GM21526 (cell line): ENCODE data around the gene ELK4.

ENCODE experiments used
- ATAC-seq: cut with Tn5 transposase; IDR thresholded peaks from one replicate; pipeline ENCODE4 v1.9.1; 2021; ENCODE audit warnings: moderate library complexity; ENCODE audit not compliant: unreplicated experiment, low FRiP score

The ELK4 gene

DNA sequence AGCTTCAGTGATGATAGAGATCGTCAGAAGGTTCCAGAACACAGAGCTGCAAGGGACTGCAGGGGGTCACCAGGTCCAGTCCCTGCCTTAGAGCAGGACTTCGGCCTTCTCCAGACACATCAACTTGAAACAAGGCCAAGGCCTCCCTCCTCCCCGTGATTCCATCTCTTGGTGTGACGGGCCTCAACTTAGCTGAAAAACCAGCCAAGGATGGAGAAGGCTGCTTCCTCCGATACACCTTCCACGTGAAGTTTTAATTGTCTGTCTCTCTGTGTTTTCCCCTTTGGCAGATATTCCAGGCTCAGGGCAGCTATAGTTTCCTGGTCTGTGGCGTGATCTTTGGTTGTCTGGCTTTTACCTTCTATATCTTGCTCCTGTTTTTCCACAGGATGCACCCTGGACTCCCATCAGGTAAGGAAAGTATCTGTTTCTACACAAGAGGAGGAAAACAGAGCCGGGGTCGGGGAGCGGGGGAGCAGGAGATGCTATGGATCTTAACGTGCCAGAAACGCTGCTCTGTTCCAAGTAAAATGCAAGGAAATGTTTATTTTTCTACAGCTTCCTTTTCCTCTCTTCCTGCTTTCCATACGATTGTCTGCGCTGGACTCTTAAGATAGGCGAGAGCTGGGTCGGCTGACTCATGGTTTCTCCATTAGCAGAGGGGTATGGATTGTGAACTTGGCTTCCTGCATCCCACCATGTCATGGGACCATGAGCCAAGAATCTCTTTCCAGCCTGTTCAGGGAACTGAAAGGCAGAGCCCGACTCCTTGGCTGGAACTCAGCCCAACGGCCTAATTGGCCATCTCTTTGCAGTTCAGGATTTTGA lies 32.8 kb downstream of the ELK4 start:
- no peak for ATAC-seq

GRCh38 chr1:205597691-205598314 lies 34.0 kb downstream of the ELK4 start:
- ATAC-seq = no peak

DNA sequence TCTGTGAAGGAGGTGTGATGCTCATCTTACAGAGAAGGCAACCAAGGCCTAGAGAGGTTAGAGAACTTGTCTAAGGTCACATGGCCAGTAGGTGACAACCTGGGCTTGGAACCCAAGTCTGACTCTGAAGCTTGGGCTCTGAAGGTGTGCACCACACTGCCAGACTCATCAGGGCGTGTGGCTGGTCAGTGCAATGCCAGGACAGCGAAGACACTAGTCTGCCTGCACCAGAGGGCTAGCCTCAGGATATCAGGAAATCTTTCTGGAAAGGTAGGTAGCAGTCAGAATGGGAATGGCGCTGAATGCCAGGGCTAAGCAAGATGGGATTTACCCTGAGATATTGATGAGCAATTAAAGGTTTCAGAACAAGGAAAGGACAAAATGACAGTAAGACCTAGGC lies 34.9 kb downstream of the ELK4 start:
- ATAC-seq = no peak

DNA sequence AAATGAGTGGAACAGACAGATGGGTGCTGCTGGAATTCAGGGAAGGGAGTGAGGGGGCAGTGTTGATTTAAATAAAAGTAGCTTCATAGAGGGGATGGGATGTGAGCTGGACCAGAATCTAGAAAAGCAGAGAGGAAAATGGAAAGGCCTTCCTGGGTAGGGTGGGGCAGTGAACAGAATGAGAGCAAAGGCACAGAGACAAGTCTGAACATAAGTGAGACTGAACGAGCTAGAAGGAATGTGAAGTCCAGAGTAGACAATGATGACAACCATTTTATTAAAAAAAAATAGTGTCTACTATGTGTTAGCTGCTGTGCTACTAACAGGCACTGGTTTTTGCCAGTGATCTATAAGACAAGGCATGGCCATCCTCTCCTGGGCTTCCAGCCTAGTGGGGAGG lies 36.0 kb downstream of the ELK4 start:
- no peak for ATAC-seq

GRCh38 chr1:205595435-205595834 lies 36.4 kb downstream of the ELK4 start:
- ATAC-seq = no peak

DNA sequence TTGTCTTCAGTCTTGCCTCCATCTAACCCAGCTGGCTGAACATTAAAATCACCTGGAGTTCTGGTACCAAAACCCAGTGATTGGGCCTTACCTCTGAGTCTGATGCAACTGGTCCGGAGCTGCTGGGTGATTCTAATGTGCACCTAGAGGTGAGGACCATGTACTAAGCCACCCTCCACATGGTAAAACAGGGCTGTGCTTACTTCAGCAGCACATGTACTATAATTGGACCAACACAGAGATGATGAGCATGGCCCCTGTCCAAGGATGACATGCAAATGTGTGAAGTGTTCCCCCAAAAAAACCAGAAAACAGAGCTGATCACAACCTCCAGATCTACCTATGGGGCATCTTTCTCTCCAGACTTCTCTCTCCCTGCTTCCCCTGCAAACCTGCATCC lies 37.0 kb downstream of the ELK4 start:
- no peak for ATAC-seq

- no peak for ATAC-seq
Observed at GRCh38 chr1:205593967-205594366, 37.8 kb downstream of the ELK4 start.

DNA sequence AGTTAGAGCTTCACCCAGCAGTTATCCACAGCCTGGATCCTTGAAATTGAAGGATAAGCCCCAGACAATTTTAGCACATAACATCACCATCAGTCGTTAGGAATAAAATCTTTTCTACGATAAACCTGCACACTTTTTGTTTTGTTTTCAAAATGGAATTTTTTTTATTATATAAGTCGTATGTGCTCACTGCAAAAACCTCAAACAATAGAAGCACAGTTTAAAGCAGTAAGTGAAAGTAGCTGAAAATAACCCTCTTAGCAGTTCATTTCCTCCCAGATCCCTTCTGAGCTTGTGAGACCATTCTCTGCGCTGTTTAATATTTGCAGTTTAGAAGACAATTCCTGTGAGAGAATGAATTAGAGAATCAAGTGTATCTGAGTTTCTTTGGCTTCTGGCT lies 38.3 kb downstream of the ELK4 start:
- ATAC-seq = no peak

DNA sequence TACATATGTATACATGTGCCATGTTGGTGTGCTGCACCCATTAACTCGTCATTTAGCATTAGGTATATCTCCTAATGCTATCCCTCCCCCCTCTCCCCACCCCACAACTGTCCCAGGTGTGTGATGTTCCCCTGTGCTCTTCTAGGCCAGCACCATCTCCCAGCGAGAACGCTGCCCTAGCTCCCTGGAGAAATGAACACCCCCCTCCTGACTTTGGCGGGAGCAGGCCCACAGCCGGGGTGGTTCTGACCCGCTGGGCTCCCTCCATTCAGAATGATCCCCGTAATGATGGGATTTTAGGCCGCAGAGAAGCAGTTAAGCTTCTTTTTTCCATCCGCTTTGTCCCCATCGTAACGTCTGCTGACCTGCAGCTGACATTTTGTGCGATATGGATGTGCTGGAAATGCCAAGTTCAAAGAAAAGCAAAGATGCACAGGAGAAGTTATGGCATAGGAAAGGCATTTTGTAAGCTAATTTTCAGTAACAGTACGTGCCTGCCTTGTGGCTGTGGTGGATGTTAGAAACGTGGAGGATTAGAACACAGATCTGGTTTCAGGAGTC lies 39.3 kb downstream of the ELK4 start:
- no peak for ATAC-seq

GRCh38 chr1:205591522-205592351 lies 40.1 kb downstream of the ELK4 start:
- ATAC-seq = peak; percentile 45

- ATAC-seq = no peak
Observed at GRCh38 chr1:205590777-205591513, 40.9 kb downstream of the ELK4 start.

DNA sequence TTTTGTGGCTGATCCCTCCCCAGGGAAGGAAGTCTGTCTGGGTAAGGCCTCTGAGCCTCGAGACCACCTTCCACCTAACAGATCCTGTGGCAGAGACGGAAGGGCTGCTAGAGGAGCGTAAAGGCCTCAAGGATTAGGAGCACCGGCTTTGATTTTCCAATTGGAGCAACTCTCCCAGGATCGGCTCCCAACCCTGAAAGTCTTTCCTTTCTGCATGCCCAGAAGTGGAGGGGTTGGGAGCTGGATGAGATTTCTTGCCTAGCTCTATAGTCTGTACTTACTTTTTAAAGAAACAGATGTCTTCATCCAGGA lies 41.4 kb downstream of the ELK4 start:
- no peak for ATAC-seq

GRCh38 chr1:205589618-205590456 lies 42.0 kb downstream of the ELK4 start:
- ATAC-seq = no peak

DNA sequence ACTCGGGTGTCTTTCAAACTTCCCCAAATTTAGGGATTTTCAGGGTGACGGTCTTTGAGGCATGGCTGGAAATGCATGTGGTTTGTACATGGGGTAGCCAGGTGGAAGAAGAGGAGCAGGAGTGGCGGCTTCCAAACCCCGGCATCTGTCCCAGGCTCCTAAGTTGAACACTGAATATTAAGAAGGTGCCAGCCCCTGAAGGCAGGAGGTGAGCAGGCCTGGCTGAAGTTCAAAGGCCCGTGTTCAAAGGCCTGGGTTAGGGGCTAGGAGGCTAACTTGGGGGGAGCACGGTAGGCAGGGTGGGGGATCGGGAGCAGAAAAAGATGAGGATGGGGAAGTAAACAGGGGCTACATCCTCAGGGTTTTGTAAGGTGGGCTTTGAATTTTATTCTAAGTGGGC lies 42.8 kb downstream of the ELK4 start:
- no peak for ATAC-seq

DNA sequence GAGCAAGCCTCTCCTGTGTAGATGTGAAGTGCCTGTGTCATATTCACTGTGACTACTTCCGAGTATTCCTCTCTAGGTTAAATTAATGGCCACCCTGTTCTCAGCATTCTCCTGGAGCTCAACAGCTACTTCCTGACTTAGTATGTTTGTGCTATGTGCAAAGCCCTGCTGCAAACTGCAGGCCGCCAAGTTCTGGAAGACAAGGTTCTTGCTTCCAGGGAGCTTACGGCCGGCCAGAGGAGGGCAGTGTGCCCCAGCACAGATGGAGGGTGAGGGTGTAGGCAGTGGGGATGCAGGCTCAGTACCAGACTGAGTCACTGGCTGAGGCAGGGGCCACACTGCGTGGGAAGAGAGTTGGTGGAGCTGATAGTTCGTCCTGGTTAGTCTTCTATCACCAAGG lies 43.2 kb downstream of the ELK4 start:
- ATAC-seq = no peak

DNA sequence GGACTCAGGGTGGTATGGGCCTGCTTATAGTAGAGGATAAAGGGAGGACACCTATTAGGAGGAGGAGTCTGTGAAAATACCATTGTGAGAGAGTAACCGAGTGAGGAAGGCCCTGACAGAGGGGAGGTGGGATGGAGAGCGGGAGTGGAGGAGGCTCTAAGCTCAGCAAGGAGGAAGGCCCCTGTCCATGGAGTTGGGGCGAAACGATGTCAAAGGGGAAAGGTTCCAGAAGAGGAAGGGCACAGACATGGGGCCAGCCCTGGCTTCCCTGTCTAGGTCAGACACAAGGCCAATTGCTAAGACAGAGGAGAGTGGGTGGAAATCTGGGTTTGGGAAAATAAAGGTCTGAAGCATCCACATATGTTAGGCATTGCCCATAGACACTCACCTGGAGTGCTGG lies 44.2 kb downstream of the ELK4 start:
- no peak for ATAC-seq

GRCh38 chr1:205585835-205586785 lies 45.7 kb downstream of the ELK4 start:
- no peak for ATAC-seq

DNA sequence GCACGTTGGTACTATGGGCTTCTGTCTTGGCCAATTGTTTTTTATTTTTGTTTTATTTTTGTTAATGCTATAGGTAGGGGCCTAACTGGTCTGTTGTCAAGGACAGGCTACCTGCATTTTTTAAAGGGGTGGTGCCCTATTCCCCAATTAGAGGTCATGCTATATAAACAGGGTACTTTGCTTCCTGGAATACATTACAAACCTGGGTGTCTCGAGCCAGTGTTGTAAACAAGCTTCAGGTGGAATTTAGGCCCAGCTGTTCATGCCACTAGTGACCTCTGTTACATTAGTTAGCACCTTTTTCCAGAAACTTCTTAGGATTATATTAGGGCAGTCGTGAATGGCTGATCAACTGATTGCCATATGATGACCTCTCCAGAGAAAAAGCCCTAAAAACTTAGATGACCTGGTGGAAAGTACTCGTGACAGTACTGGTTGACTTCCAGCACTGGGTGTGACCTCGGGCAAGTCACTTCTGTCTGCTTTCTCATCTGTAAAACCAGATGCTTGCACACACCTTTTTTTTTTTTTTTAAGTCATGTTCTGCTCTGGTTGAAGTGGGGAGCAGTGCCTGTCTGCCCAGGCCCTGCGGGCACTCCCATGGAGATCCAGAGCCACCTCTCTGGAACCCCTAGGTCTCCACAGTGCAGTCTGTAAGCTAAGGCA lies 46.5 kb downstream of the ELK4 start:
- no peak for ATAC-seq
